IgD-negative memory B cell (primary cell): ENCODE data around the gene RNF207. TPM values are rescaled to one million over a fixed set of nuclear protein-coding genes. Genes with fewer than 3 reads are reported as not detected.

Experiments
- H3K27ac Mint-ChIP-seq, 3 donors: one replicate each; pipeline ENCODE4 v1.8.0; 2020 to 2022; ENCODE audit warnings: mild to moderate bottlenecking in 3 of 3, mixed read lengths in 3 of 3, moderate library complexity in 1 of 3
- H3K27me3 Mint-ChIP-seq: one replicate; pipeline ENCODE4 v1.8.0; 2021; ENCODE audit warnings: mixed read lengths
- H3K36me3 Mint-ChIP-seq: one replicate; pipeline ENCODE4 v1.8.0; 2020; ENCODE audit warnings: mild to moderate bottlenecking, mixed read lengths
- H3K4me1 Mint-ChIP-seq, 3 donors: one replicate each; pipeline ENCODE4 v1.8.0; 2020 to 2022; ENCODE audit warnings: mixed read lengths in 3 of 3, mild to moderate bottlenecking in 1 of 3
- H3K4me3 Mint-ChIP-seq, 4 donors: one replicate each; pipeline ENCODE4 v1.8.0; 2020 to 2022; ENCODE audit warnings: mild to moderate bottlenecking in 4 of 4, mixed read lengths in 4 of 4, moderate library complexity in 3 of 4
- H3K9me3 Mint-ChIP-seq, 3 donors: one replicate each; pipeline ENCODE4 v1.8.0; 2020 to 2021; ENCODE audit warnings: mixed read lengths in 3 of 3, mild to moderate bottlenecking in 1 of 3
- polyA plus RNA-seq: library from polyadenylated mRNA; unstranded; fragments of 300-500 nt; fragmentation: Illumina TruSeq; gene quantifications from one replicate; pipeline ENCODE4 v1.2.3, GENCODE V29; 2021

RNF207 gene
- polyA plus RNA-seq, 1 donor from 2014 or later = 0.23 TPM

DNA sequence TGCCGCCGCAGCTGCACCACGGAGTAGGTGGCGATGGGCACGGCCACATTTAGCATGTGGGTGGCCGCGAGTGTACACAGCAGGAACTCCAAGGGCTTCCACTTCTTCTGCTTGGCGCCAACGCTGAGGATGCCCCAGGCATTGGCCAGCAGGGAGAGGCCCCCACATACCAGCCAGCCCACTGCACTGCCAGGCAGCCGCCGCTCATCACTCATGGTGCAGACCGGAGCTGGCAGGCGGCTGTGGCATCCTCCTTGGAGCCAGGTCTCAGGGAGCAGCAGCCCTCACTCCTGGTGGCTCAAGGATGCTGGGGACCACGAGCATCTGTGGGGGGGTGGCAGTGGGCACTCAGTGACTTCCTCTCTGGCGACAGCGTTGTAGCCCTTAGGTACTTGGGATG lies 48.8 kb downstream of the RNF207 start:
- Mint-ChIP-seq H3K36me3 (no peaks in the 10 kb centered on the region), H3K4me1 (peaks cover 0 to 4% (median 0%) of the 10 kb centered on the region in 3 donors), H3K27me3 (peaks cover 23% of the 10 kb centered on the region), H3K4me3 (no peak overlapping the region), H3K9me3 (no peaks in the 10 kb centered on the region), H3K27ac (no peak overlapping the region)

- no peak overlapping the region for H3K4me3 Mint-ChIP-seq
- H3K4me1 Mint-ChIP-seq = peaks cover 0 to 4% (median 0%) of the 10 kb centered on the region in 3 donors
- H3K27me3 Mint-ChIP-seq = peaks cover 14% of the 10 kb centered on the region
- H3K36me3 Mint-ChIP-seq = no peaks in the 10 kb centered on the region
- H3K27ac Mint-ChIP-seq = no peak overlapping the region
- no peaks in the 10 kb centered on the region for H3K9me3 Mint-ChIP-seq
These were observed 50.7 kb downstream of the RNF207 start for GRCh38 chr1:6256645-6257044.

- Mint-ChIP-seq H3K4me3 (peak overlapping the region in 2 of 4 donors; percentile 30 to 76), H3K9me3 (no peaks in the 10 kb centered on the region), H3K4me1 (peaks cover 0 to 4% (median 2%) of the 10 kb centered on the region in 3 donors), H3K27ac (peak overlapping the region in 1 of 3 donors; percentile 7), H3K27me3 (peaks cover 14% of the 10 kb centered on the region), H3K36me3 (no peaks in the 10 kb centered on the region)
These were observed 51.7 kb downstream of the RNF207 start for GRCh38 chr1:6257541-6258069.

- Mint-ChIP-seq H3K4me1 (peaks cover 0 to 4% (median 2%) of the 10 kb centered on the region in 3 donors), H3K36me3 (no peaks in the 10 kb centered on the region), H3K9me3 (no peaks in the 10 kb centered on the region), H3K27ac (no peak overlapping the region), H3K4me3 (peak overlapping the region in 2 of 4 donors; percentile 76), H3K27me3 (peaks cover 14% of the 10 kb centered on the region)
These were observed 52.8 kb downstream of the RNF207 start for GRCh38 chr1:6258675-6259074.

DNA sequence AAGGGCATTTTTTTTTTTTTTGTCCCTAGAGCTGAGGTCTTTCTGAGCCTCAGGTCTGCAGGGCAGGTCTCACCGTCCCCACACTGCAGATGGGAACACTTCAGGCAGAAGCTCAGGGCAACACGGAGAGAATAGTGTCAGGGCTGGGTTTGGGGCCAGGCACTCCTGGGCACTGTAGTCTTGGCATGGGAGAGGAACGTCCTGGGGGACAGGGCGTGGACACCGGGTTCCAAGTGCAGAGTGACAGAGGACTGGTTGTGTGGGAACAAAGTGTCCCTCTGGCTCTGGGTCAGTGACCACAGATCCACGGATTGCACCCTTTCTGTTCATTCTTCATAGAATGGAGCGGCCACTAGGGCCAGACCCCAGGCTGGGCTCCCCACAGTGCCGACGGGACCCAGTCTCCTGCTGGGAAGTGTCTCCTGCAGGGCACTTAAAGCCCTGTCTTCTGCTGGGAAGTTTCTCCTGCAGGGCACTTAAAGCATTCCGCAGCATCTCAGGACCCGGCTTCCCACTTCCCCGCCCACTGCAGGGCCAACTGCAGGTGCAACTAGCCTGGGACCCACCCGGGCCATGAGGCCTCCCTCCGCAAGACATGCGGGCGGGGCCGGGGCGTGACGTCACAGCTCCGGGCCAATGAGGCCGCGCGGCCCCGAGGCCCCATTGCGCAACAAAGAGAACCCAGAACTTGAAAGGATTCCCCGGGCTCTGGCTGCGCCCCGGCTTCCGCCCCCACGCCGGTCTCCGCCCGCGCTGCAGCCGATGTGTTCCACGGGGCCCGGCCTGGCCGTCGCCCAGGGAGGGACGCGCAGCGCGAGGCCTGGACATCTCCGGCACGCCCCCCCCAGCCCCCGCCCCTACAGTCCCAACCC lies 53.8 kb downstream of the RNF207 start:
- Mint-ChIP-seq H3K27me3 (peaks cover 10% of the 10 kb centered on the region), H3K27ac (no peak overlapping the region)

GRCh38 chr1:6260433-6260934 lies 54.6 kb downstream of the RNF207 start:
- Mint-ChIP-seq H3K9me3 (no peaks in the 10 kb centered on the region), H3K27me3 (peaks cover 10% of the 10 kb centered on the region), H3K36me3 (peaks cover 2% of the 10 kb centered on the region), H3K4me3 (no peak overlapping the region), H3K4me1 (peaks cover 0 to 4% (median 2%) of the 10 kb centered on the region in 3 donors), H3K27ac (no peak overlapping the region)

More for the DNA sequence above, 53.8 kb downstream of the RNF207 start:
- Mint-ChIP-seq H3K4me1 (peaks cover 0 to 4% (median 2%) of the 10 kb centered on the region in 3 donors), H3K4me3 (peak overlapping the region; percentile 68 to 80 (median 76)), H3K9me3 (no peaks in the 10 kb centered on the region), H3K36me3 (peaks cover 2% of the 10 kb centered on the region)

- H3K27me3 Mint-ChIP-seq = peaks cover 10% of the 10 kb centered on the region
- peaks cover 2% of the 10 kb centered on the region for H3K36me3 Mint-ChIP-seq
- H3K4me1 Mint-ChIP-seq = peaks cover 0 to 4% (median 2%) of the 10 kb centered on the region in 3 donors
- H3K9me3 Mint-ChIP-seq = no peaks in the 10 kb centered on the region
- peak within 1 kb of the TSS; percentile 68 to 87 (median 82) for H3K4me3 Mint-ChIP-seq
- H3K27ac Mint-ChIP-seq = no peak within 1 kb of the TSS
These were observed 55.2 kb downstream of the RNF207 start, which contains the start of gene GPR153 for GRCh38 chr1:6260961-6261614. TSS of gene GPR153 (minus strand) at chr1:6261098. CDS start at chr1:6254905, 6,193 bp downstream.

DNA sequence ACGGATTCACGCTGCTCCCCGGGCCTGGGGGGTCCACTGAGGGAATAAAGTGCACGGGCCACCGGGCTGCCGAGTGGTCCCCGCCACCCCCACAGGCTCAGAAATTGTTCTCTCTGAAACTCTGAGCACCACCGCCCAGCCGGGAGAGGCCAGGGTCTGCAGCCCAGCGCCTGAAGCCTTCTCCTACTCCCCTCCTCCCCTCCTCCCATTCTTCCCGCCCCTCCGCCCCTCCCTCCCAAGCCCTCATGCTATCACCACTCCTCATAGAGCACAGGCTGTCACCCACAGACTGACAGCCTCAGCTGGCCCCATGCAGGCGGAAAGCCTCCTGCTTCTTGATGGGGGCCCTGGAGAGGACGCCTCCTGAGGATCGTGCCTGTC lies 55.7 kb downstream of the RNF207 start:
- Mint-ChIP-seq H3K36me3 (peaks cover 2% of the 10 kb centered on the region), H3K27me3 (peaks cover 9% of the 10 kb centered on the region), H3K27ac (no peak overlapping the region), H3K4me1 (peaks cover 0 to 4% (median 2%) of the 10 kb centered on the region in 3 donors), H3K9me3 (no peaks in the 10 kb centered on the region), H3K4me3 (peak overlapping the region; percentile 48 to 87 (median 78))

GRCh38 chr1:6262555-6263420 lies 56.9 kb downstream of the RNF207 start:
- Mint-ChIP-seq H3K4me3 (peak overlapping the region in 1 of 4 donors; percentile 48), H3K27me3 (peaks cover 9% of the 10 kb centered on the region), H3K36me3 (peaks cover 2% of the 10 kb centered on the region), H3K4me1 (peaks cover 0 to 4% (median 2%) of the 10 kb centered on the region in 3 donors), H3K27ac (no peak overlapping the region), H3K9me3 (no peaks in the 10 kb centered on the region)

DNA sequence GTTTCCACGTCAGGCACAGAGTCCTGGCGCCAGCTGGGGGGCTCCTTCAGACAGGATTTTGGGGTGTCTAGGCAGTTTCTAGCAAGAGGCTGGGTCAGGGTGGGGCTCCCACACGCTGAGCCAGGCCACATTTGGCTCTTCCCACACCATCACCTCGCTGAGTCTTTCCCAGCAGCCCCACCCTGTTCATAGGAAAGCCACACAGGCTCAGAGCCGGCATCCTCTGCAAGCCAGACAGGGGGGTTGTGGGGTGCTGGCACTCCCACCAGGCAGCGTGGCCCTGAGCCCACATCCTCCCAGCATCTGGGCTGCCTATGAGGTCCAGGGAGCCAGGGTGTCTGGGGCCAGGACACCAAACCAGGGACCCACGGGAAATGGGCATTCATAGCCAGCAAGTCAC lies 57.8 kb downstream of the RNF207 start:
- H3K27ac Mint-ChIP-seq = no peak overlapping the region
- no peak overlapping the region for H3K4me3 Mint-ChIP-seq
- peaks cover 9% of the 10 kb centered on the region for H3K27me3 Mint-ChIP-seq
- H3K36me3 Mint-ChIP-seq = peaks cover 2% of the 10 kb centered on the region
- H3K4me1 Mint-ChIP-seq = peaks cover 0 to 4% (median 2%) of the 10 kb centered on the region in 3 donors
- H3K9me3 Mint-ChIP-seq = no peaks in the 10 kb centered on the region

DNA sequence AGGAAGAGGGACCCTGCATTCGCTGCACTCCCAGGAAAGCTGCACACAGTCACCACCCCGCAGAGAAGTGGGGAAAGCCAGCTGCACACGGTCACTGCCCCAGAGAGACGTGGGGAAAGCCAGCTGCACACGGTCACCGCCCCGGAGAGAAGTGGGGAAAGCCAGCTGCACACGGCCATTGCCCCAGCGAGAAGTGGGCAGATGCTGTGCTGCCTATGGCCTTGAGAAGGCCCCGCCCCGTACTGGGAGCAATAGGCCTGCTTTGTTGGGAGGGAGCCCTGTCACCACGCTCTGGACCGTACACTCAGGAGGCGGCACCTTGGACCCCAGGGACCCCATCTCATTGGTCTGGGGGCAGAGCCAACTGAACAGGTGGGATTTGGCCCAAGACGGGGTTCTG lies 59.2 kb downstream of the RNF207 start:
- Mint-ChIP-seq H3K9me3 (no peaks in the 10 kb centered on the region), H3K27me3 (no peaks in the 10 kb centered on the region), H3K27ac (no peak overlapping the region), H3K36me3 (peaks cover 2% of the 10 kb centered on the region), H3K4me1 (peaks cover 0 to 2% (median 0%) of the 10 kb centered on the region in 3 donors), H3K4me3 (no peak overlapping the region)

DNA sequence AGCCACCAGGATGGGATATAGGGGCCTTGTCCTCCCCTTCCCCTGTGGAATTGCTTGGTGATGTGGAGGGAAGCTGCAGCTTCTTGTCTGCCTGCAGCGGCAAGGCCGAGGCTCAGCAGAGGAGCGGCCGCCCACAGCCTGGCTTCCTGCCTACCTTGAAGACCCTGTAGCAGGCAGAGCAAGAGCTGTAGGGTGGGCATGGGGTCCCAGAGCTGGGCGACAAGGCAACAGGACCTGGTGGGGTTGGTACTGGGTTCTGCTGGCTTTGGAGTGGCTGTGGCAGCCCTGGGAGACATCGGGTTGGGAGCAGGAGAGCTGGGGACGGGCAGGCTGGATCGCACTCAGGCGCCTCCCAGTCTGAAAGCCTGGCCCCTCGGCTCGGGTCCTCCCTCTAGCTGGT lies 60.7 kb downstream of the RNF207 start:
- peaks cover 2% of the 10 kb centered on the region for H3K36me3 Mint-ChIP-seq
- no peaks in the 10 kb centered on the region for H3K9me3 Mint-ChIP-seq
- H3K4me1 Mint-ChIP-seq = peaks cover 0 to 2% (median 0%) of the 10 kb centered on the region in 3 donors
- H3K27me3 Mint-ChIP-seq = no peaks in the 10 kb centered on the region
- H3K4me3 Mint-ChIP-seq = no peak overlapping the region
- peak overlapping the region in 1 of 3 donors; percentile 59 for H3K27ac Mint-ChIP-seq

GRCh38 chr1:6267686-6268322 lies 61.9 kb downstream of the RNF207 start:
- Mint-ChIP-seq H3K27me3 (no peaks in the 10 kb centered on the region), H3K9me3 (no peaks in the 10 kb centered on the region), H3K27ac (no peak overlapping the region), H3K4me3 (no peak overlapping the region), H3K4me1 (no peaks in the 10 kb centered on the region), H3K36me3 (peaks cover 2% of the 10 kb centered on the region)

GRCh38 chr1:6268415-6268814 lies 62.5 kb downstream of the RNF207 start:
- H3K9me3 Mint-ChIP-seq = no peaks in the 10 kb centered on the region
- peaks cover 2% of the 10 kb centered on the region for H3K36me3 Mint-ChIP-seq
- H3K27ac Mint-ChIP-seq = no peak overlapping the region
- no peaks in the 10 kb centered on the region for H3K27me3 Mint-ChIP-seq
- no peaks in the 10 kb centered on the region for H3K4me1 Mint-ChIP-seq
- H3K4me3 Mint-ChIP-seq = no peak overlapping the region
